ENCODE data around the gene SHLD1.
"Not testable (repeated sequence)": the region's sequence is repeated elsewhere in the genome, so short reads cannot be mapped to it uniquely, and the experiment has no call there.

The SHLD1 gene

DNA sequence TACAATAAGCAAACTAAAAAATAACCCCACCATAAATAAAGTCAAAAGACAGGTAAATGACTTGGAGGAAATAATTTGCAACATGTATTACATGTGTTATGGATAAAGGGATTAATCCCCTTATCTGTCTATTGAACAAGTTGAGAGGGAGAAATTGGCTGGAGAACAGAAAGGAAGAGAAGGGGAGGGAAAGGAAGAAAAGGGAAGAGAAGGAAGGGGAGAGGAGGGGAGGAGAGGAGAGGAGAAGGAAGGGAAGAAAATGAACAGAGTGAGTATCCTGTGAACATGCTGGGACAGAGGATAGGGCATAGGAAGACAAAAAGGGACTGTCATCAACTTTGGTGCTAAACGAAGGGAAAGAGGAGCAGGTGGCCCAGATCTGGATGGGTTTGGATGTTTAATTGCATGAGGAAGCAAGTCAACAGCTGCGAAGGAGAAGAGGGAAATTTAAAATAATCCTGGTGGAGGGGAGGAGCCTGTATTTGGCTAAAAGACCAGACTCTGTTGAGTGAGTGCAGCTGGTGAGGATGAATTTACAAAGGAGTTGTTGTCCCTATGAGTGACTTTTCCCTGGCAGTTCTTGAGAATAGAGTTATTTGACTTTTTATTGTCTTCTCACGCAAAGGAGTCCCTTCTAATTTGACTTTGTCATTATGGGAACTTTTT, 14.2 kb upstream of the SHLD1 start:
- no peak for DNase-seq (ENCODE audit: low read depth)

DNA sequence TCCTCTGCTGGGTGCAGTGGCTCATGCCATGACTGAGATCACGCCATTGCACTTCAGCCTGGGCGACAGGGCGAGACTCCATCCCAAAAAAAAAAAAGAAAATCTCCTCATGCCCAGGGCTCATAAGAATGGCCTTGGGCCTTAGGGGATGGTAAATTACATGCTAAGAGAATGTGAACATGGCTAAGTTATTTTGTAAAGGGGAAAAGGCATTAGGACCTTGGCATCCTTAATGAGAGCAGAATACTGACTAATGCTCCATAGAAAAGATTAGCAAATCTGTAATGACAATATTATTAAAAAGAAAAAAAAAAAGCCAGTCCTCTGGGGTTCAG, 12.6 kb upstream of the SHLD1 start:
- DNase-seq (ENCODE audit: low read depth), result no peak

DNA sequence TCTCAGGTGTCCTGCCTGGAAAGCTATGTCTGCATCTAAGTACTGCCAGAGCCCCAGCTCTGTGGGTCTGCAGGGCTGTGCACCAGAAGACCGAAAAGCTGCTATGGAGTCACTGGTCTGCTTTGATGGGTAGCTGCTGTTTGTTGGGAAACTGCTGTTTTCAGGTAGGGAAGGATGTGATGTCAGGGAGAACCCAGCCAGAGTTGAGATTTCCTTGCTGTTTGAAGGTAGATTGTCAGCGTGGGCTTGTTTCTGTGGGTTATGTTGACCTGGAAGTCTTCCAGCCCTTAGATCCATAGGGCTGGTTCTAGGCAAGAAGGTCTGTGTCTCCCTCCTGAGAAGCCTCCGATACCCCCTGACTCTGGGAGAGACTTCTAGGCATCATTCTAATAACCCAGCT, 12.2 kb upstream of the SHLD1 start:
- DNase-seq (ENCODE audit: low read depth), result no peak

DNA sequence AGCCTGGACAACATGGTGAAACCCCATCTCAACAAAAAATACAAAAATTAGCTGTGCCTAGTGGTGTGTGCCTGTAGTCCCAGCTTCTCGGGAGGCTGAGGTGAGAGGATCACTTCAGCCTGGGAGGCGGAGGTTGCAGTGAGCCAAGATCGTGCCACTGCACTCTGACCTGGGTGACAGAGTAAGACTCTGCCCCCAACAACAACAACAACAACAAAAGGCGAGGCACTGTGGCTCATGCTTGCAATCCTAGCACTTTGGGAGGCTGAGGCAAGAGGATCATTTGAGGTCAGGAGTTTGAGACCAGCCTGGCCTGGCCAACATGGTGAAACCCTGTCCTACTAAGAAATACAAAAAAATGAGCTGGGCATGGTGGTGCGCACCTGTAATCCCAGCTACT, 9.6 kb upstream of the SHLD1 start:
- not testable (repeated sequence) for DNase-seq (ENCODE audit: low read depth)

DNA sequence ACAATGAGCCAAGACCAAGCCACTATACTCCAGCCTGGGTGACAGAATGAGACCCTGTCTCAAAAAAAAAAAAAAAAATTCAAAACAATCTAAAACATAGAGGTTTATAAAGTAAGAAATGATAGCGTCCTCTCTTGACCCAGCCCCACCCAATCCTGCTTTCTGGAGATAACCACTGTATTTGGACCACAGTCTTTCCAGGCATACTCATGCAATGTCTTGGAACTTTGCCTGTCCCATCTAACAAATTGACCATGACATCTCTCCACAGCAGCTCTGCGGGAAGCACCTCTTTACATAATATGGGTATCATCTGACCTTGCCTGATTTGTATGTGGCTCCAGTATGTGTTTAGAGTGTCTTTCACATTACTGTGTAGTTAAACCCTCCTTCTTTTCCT, 9.1 kb upstream of the SHLD1 start:
- no peak for DNase-seq (ENCODE audit: low read depth)

DNA sequence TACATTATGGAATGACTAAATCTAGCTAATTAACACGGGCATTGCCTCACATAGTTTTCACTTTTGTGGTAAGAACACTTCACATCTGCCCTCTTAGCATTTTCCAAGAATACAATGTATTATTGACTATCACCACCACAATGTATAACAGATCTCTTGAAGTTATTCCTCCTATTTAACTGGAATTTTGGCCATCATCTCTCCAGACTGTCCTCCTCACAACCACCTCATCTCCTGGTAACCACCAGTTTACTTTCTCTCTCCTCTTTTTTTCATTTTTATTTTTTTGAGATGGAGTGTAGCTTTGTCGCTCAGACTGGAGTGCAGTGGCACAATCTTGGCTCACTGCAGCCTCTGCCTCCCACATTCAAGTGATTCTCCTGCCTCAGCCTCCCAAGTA, 8.2 kb upstream of the SHLD1 start:
- no peak for DNase-seq (ENCODE audit: low read depth)

DNA sequence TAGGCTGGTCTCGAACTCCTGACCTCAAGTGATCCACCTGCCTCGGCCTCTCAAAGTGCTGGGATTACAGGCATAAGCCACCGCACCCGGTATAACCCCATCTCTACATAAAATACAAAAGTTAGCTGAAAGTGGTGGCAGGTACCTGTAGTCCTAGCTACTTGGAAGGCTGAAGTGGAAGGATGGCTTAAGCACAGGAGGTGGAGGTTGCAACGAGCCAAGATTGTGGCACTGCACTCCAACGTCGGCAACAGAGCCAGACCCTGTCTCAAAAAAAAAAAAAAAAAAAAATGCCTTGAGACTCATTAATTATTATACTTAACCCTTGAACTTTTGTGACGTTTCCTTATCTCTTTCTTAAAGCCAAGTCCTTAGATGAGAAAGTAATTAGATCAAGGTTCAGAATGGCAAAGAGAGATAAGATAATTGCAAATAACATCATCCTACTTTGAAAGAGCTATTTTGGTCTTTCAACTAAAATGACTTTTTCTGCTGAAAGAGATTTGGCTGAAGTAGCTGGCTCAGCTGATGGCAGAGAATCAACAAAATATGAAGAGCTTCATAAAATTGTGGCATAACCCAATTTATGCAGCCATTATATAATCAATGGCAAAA, 4.7 kb upstream of the SHLD1 start:
- no peak for DNase-seq (ENCODE audit: low read depth)

DNA sequence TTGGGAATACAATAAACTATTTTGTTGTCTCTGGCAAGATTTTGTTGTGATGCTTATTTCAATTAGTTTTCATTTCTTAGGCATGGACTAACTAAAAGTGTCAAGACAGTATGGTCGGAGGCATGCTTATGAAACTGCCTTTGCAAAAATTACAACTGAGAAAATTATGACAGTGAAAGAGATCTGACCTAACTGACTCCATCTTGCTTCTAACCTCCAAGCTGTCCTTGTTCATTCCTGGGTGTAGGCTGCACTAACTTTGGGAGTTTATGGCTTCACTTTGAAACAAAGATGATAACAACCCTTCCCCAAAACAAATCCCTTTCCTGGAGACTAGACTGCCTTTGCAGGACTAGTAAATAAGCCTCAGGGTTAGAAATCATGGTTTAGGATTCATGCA, 4.1 kb upstream of the SHLD1 start:
- DNase-seq (ENCODE audit: low read depth), result no peak

DNA sequence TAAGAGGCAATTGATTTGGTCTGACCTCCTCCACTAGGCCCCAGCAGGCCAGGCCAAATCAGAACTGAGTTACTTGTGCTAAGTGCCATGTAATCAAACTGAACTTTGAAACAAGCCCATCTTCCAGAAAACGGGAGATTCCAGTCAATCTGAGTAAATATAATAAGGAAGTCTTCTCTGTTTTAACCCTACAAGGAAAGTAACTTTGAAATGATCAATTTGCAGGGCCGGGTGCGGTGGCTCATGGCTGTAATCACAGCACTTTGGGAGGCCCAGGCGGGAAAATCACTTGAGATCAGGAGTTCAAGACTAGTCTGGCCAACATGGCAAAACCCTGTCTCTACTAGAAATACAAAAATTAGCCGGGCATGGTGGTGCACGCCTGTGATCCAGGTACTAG, 2.0 kb upstream of the SHLD1 start:
- no peak for DNase-seq (ENCODE audit: low read depth)

DNA sequence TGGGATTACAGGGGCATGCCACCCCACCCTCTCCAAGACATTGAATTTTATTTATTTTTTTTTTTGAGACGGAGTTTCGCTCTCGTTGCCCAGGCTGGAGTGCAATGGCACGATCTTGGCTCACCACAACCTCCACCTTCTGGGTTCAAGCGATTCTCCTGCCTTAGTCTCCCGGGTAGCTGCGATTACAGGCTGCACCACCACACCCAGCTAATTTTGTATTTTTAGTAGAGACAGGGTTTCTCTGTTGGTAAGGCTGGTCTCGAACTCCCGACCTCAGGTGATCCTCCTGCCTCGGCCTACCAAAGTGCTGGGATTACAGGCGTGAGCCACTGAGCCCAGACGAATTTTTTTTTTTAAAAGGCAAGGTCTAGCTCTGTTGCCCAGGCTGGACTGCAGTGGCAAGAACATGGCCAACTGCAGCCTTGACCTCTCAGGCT, 669 bp upstream of the SHLD1 start:
- DNase-seq (ENCODE audit: low read depth), result not testable (repeated sequence)

DNA sequence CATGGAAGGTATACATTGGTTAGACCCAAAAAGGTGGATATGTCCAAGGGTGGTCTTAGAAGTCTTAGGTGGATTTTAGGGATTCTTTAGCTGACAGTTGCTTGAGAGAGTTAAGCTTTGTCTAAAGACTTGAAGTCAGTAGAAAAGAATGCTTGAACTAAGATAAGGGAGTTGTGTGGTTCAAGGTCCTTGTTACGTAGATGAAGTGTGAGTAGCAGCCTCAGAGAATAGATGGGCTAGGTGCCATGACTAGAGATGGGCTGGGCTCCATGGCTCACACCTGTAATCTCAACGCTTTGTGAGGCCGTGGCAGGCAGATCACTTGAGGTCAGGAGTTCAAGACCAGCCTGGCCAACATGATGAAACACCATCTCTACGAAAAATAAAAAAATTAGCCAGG, 1.7 kb downstream of the SHLD1 start:
- DNase-seq (ENCODE audit: low read depth), result no peak

DNA sequence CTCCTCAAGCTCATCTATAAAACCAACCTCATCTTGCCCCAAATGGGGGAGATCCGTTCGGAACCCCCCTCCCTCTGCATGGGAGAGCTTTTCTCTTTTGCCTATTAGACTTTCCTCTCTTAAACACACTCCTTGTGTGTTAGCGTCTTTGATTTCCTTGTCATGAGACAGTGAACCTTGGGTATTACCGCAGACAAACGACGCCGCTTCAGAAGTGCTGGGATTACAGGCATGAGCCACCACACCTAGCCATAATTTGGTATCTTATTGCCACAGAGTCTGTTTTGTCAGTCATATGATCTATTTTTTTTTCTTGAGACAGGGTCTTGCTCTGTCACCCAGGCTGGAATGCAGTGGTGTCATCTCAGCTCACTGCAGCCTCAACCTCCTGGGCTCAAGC, 3.6 kb downstream of the SHLD1 start:
- DNase-seq (ENCODE audit: low read depth), result no peak

DNA sequence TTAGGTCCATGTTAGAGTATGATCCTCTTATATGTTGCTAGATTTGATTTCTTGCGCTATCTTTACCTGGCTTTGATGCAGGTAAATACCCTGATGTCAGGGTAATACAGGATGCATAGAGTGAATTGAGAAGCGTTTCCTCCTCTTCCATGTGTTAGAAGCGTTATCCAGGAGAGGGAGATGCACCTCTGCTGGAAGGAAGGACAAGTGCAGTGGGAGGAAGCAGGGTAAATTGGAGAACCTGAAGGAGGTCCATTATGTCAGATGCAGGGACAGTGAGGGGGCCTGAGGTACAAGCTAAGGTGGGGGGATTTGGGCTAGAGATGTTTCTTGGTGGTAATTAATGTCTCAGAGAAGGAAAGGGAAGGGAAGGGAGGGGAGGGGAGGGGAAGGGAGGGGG, 7.7 kb downstream of the SHLD1 start:
- no peak for DNase-seq (ENCODE audit: low read depth)

DNA sequence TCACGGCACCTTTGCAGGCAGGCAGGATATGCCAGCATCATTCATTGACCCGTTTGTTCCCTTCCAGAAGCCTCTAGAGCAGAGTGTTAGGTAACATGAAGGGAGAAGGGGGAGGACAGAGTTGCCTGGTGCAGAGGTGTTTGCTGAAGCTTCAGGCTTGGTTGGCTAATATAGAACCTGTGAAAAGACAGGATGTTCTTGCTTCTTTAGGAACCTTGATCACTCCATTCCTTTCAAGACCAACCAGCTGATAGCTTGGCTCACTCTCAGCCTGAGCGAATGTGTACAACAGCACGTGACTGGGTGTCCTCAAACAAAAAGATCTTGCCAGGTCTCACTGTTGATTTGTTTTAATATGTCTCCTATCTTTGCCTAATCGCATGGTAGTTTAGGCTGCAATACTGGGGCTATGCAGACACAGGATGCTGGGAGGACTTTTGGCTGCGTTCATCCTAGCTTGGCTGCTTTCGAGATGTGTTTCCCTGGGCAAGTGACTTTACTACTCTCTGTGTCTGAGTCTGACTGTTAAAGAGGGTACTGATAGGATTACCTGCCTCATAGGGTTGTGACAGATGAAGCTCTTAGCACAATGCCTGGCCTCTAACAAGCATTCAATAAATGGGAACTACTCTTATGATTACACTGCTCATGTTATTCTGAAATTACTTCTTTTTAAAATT, 16.0 kb downstream of the SHLD1 start:
- no peak for DNase-seq (ENCODE audit: low read depth)

DNA sequence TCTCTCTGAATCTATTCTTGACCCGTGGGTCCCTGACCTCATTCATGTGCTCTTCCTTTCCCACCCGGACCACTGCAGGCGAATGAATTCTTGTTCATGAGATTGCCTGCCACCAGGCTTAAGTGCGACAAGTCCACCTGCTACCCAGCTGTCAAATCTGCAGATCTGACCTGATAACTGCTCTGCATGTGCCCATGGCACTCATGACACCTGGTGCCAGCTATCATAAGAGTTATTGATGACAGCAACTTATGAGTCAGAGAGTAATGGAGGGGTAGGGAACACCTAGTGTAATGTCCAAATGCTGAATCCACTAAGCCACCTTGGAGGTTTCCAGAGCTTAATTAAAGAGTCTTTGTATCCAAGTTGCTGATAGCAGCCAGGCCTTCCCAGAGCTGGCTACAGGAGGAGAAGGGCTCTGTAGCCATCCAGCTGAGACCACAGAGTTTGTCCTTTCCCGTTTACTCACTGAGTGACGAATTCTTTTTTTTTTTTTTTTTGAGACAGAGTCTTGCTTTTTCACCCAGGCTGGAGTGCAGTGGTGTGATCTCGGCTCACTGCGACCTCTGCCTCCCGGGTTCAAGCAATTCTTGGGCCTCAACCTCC, 17.4 kb downstream of the SHLD1 start:
- no peak for DNase-seq (ENCODE audit: low read depth)

DNA sequence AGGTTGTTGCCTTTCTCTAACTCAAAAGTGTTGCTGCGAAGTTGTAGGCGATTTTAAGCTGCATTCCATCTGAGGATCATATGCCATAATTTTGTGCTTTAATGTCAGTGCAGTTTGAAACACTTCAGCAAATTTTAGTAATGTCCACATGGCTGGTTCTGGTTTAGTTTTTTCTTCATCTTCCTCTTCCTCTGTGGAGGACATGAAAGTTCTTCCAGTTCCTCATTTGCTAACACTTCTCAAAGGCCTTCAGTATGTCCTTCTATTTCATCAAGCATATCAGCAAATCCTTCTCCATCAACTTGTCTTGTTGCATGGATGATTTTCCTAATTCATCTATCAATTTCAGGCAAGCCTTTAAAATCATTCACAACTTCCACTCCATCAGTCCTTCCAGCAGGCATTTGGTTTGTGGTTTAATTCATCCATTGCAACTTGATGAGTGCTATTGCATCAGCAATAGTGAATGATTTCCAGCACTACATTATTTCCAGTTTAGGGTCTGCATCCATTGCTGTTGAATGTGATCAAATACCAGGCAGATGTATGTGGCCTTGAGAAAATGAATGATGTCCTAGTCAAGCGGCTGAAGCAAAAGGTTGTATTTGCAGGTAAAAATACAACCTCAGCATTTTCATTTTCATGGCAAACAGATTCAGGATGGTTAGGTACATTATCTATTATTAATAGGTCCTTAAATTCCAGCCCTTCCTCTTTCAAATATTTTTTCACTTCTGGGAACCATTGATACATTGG, 20.2 kb downstream of the SHLD1 start:
- DNase-seq (ENCODE audit: low read depth), result no peak

DNA sequence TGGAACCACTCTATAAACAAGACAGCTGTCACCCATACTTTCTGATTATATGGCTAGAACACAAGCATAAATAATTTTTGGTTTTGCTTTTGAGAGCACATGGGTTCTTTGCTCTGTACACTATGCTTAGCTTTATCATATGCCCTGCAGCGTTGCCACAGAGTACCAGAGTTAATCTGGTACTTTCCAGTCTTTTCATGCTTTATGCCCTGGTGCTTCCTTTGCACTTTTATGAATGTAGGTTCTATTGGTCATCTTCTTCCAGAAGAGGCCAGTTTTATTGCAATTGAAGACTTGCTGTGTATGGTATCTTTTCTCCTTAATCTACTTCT, 20.8 kb downstream of the SHLD1 start:
- DNase-seq (ENCODE audit: low read depth), result no peak

DNA sequence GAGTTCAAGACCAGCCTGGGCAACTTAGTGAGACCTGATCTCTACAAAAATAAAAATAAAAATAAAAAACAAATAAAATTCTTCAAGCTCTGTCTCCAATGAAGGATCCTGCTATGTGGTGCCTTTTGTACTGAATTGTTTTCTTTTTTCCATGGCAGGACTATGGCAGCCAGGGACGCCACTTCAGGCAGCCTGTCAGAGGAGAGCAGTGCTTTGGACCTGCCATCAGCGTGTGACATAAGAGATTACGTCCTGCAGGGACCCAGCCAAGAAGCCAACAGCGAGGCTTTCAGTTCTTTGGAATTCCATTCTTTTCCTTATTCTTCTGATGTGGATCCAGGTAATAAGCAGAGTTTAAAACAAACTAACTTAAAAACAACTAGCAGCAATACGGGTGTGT, 22.5 kb downstream of the SHLD1 start:
- no peak for DNase-seq (ENCODE audit: low read depth)

DNA sequence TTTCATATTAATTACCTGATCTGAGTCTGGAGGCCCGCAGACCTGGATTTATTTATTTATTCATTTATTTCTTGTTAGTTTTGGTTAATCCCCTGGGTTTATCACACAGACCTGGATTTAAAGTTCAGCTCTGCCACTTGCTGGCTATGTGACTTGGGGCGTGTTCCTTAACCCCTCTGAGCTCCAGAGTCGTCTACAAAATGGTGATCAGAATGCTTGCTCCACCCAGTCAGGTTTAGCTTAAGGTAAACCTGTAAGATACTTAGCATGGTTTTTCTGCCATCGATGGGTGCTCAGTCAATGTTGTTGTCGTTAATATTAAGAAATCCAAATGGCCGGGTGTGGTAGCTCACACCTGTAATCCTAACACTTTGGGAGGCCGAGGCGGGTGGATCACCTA, 23.4 kb downstream of the SHLD1 start:
- DNase-seq (ENCODE audit: low read depth), result no peak

DNA sequence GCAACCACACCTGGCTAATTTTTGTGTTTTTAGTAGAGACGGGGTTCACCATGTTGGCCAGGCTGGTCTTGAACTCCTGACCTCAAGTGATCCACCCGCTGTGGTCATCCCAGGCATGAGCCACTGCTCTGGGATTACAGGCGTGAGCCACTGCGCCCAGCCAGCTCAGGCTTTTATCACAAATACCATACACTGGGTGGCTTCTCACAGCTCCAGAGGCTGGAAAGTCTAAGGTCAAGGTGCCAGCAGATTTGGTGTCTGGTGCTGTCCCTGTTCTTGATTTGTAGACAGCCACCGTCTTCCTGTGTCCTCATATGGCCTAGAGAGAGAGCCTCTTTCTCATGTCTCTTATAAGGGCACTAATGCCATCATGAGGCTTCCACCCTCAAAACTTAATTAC, 25.9 kb downstream of the SHLD1 start:
- DNase-seq (ENCODE audit: low read depth), result no peak

DNA sequence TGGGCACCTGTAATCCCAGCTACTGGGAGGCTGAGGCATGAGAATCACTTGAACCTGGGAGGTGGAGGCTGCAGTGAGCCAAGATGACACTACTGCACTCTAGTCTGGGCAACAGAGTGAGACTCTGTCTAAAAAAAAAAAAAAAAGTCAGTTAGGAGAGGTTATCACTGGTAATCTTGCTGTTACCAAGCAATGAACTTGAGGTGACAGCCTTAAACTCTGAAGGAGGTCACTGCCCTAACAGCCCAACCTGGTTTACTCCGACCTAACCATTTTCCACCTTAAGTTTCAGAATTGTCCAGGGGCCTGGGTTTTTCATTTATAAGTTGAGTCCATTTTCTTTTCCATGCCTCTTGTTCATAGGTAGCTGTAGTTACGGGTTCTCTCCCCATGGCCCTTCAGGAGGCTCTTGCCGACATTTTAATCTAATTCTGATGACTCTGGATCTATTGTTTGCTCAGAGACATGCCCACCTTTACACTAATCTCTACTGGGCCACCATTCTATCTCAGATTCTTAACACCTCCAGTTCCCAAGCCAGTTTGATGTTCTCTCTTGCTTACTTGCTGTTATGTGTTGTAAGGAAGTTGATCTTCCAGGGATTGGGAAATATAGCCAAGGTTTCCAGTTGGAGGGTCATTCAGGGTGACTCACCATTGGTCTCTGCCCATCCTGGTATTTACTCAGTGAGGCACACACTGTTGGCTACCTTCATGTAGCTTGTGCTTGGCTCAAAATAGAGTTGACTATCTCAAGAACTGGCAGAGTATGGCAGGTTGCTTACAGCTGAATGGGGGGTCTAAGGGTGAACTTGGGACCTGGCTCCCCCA, 29.1 kb downstream of the SHLD1 start:
- peak; percentile 56 for DNase-seq (ENCODE audit: low read depth)

DNA sequence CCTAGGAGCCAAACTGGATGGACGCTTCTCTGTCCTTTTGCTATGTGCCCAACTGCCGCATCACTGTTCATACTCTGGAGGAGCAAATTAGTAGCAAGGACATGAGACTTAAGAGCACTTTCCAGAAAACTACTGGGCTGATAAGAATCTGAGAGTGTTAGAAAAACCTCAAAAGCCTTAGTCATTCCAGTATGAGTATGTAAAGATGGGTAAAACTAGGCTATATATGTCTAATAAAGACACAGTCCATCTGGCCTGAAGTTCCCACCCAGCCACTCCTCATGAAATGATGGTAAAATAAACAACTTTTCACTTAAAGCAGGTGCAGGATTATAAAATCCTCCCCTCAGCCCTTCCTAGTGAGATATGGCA, 30.6 kb downstream of the SHLD1 start:
- DNase-seq (ENCODE audit: low read depth), result peak; percentile 49
